ENCODE measurements around the gene OMG.

DNA sequence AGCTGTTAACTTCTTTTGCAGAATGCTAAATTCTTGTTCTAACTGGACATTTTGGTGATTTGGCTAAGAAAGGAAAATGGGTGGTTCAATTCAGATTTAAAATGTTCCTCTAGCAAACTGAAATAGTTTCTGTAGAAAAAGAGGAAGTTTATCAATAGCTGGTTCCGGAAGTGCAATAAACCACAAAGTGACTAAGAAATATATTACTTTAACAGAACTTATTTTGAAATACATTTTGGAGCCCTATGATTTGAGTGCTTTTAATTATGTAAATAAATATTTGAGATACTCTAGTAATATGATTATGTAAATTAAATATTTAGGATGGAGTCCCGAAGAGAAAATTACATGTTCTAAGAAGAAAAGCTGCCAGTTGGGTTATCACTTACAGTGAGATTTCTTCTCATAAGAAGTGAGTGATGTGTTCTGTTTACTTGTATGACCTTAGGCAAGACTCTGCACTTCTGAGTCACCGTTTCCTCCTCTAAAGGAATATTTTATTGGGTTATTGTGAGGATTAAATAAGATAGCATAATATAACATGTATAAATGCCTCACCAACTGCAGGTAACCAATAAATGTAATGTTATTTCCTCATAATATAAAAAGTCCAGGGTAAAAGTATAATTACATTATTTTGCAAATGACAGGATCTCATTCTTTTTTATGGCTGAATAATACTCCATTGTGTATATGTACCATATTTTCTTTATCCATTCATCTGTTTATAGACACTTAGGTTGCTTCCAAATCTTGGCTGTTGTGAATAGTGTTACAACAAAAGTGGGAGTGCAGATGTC is 17.1 kb upstream of the OMG start, which contains the start of gene EVI2B:
- TF ChIP-seq, protein P1, sequence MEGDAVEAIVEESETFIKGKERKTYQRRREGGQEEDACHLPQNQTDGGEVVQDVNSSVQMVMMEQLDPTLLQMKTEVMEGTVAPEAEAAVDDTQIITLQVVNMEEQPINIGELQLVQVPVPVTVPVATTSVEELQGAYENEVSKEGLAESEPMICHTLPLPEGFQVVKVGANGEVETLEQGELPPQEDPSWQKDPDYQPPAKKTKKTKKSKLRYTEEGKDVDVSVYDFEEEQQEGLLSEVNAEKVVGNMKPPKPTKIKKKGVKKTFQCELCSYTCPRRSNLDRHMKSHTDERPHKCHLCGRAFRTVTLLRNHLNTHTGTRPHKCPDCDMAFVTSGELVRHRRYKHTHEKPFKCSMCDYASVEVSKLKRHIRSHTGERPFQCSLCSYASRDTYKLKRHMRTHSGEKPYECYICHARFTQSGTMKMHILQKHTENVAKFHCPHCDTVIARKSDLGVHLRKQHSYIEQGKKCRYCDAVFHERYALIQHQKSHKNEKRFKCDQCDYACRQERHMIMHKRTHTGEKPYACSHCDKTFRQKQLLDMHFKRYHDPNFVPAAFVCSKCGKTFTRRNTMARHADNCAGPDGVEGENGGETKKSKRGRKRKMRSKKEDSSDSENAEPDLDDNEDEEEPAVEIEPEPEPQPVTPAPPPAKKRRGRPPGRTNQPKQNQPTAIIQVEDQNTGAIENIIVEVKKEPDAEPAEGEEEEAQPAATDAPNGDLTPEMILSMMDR (tag by site-specific recombination; IDR thresholded peaks at IDR 0.05): no peak
- TF ChIP-seq ZNF830 (tag by site-specific recombination; IDR thresholded peaks at IDR 0.05; ENCODE audit: low read depth) (no peak), ZNF214 (tag by site-specific recombination; IDR thresholded peaks at IDR 0.05; ENCODE audit: borderline replicate concordance) (no peak), RBAK (tag by site-specific recombination; IDR thresholded peaks at IDR 0.05) (no peak), ZBTB21 (tag by site-specific recombination; IDR thresholded peaks at IDR 0.05) (no peak), ZNF610 (tag by site-specific recombination; IDR thresholded peaks at IDR 0.05; ENCODE audit: borderline replicate concordance) (no peak), ZNF274 (IDR thresholded peaks at IDR 0.05; ENCODE audit: low read length) (no peak), ZNF274 (tag by site-specific recombination; IDR thresholded peaks at IDR 0.05; ENCODE audit: borderline replicate concordance) (no peak)
- TF ChIP-seq, protein P2, sequence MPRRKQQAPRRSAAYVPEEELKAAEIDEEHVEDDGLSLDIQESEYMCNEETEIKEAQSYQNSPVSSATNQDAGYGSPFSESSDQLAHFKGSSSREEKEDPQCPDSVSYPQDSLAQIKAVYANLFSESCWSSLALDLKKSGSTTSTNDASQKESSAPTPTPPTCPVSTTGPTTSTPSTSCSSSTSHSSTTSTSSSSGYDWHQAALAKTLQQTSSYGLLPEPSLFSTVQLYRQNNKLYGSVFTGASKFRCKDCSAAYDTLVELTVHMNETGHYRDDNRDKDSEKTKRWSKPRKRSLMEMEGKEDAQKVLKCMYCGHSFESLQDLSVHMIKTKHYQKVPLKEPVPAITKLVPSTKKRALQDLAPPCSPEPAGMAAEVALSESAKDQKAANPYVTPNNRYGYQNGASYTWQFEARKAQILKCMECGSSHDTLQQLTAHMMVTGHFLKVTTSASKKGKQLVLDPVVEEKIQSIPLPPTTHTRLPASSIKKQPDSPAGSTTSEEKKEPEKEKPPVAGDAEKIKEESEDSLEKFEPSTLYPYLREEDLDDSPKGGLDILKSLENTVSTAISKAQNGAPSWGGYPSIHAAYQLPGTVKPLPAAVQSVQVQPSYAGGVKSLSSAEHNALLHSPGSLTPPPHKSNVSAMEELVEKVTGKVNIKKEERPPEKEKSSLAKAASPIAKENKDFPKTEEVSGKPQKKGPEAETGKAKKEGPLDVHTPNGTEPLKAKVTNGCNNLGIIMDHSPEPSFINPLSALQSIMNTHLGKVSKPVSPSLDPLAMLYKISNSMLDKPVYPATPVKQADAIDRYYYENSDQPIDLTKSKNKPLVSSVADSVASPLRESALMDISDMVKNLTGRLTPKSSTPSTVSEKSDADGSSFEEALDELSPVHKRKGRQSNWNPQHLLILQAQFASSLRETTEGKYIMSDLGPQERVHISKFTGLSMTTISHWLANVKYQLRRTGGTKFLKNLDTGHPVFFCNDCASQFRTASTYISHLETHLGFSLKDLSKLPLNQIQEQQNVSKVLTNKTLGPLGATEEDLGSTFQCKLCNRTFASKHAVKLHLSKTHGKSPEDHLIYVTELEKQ (tag by site-specific recombination; IDR thresholded peaks at IDR 0.05; ENCODE audit: borderline replicate concordance): no peak
- TF ChIP-seq, protein P3, sequence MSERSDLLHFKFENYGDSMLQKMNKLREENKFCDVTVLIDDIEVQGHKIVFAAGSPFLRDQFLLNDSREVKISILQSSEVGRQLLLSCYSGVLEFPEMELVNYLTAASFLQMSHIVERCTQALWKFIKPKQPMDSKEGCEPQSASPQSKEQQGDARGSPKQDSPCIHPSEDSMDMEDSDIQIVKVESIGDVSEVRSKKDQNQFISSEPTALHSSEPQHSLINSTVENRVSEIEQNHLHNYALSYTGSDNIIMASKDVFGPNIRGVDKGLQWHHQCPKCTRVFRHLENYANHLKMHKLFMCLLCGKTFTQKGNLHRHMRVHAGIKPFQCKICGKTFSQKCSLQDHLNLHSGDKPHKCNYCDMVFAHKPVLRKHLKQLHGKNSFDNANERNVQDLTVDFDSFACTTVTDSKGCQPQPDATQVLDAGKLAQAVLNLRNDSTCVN (tag by site-specific recombination; optimal IDR thresholded peaks at IDR 0.05): no peak

Measured in HEK293 (cell line).